Sciatic nerve (tissue), 2 donors: Measurements from ENCODE around the gene PNPLA5. TPM values are rescaled to one million over a fixed set of nuclear protein-coding genes. Genes with fewer than 3 reads are reported as not detected.

Source experiments
- ATAC-seq: fragments of 200-7000 bp; cut with Tn5 transposase; one replicate; pipeline ENCODE4 v1.9.1; 2020; ENCODE audit warnings: mild to moderate bottlenecking, moderate library complexity
- DNase-seq: peaks from one replicate; pipeline ENCODE4 v3.0.0-alpha.2; 2020; ENCODE audit warnings: low spot score
- intact Hi-C: fragments of 100-400 bp; cut with DNase I; formaldehyde crosslinking; loops from one replicate; pipeline ENCODE4 v1.14.2; 2022
- total RNA-seq: library from RNA; stranded (reverse); fragmentation: NEBNext Ultra II Directional; extraction: Animal tissue kit (Norgen Biotek cat#: 25700); gene quantifications from one replicate; pipeline ENCODE4 v1.2.1, GENCODE V29; 2021
- donor health status: DM: no; HTN: no; CAD: no.
- donor health status: DM: no; HTN: no; CAD: no.

The PNPLA5 gene
- total RNA-seq, 1 donor from 2014 or later = not detected

DNA sequence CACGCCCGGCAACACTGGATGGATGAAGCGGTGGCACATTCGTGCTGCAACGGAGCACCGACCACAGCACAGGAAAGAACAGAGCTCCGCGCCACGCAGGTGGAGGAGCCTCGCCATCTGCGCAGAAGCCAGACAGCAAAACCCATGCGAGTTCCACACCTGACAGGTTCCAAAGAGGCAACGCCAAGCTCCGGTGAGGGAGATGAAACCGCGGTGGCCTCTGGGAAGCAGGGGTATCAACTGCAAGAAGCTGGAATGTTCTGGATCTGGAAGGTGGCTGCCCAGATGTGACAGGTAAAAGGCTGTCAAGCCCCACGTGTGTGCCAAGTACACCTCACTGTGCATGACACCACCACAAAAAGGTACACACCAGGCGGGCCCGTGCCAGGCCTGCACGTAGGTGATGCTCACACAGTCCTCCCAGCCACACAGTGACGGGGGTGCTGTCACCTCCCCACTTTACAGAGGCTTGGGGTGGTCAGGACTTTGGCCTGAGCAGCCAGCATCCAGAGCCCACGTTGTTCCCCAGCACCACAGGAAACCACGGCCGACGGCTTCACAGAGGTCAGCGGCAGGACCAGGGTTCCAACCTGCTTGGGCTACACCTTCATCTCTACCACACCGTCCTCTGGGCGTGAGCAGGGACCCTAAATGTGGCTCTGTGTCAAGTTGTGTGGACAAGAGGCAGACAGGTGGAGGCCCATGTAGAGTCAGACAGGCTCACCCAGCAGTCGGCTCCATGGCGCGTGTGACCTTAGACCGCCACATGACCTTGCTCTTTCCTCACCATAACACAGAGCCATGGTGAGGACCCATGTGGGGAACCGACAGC, 60.0 kb downstream of the PNPLA5 start:
- DNase-seq = no peak
- ATAC-seq = no peak
- intact Hi-C loops = no loop called here

DNA sequence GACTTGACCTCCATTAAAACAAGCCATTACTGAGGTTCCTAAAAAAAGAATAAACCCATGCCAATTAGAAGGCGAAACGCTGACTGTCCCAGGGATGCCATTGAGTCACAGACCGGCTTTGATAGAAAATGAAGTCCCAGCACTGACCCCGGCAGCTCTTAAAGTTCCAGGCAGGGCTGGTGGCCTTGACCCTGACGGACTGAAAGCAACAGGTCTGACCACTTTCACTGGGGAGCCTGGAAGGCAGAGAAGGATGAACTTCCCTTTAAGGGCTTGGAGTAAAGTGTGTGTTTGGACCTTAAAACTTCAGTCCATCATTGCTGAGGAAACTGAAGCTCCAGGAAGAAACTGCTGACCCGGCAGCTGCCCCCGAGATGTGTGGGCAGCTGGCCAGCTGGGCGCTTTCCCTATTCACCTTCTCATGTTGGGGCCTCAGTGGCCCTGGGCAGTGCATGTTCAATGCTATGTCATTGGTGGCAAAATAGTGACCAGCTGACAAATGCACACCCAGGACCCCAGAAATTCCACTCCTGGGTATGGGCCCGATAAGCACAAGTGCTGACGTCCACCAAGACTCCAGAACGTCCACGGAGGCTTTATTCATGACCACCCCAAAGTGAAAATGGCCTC, 60.8 kb downstream of the PNPLA5 start:
- intact Hi-C loops = no loop called here
- ATAC-seq = no peak
- DNase-seq = peak; percentile 58

GRCh38 chr22:43829904-43830851, 61.6 kb downstream of the PNPLA5 start:
- DNase-seq = peak; percentile 73
- peak; percentile 85 for ATAC-seq
- intact Hi-C loops = no loop called here

Other genes with a start within 250 kb of the PNPLA5 start
- gene EFCAB6, start 79.7 kb downstream of the PNPLA5 start, total RNA-seq = 4.4 TPM
- gene SULT4A1, start 29.5 kb downstream of the PNPLA5 start, total RNA-seq = 0.27 TPM
- gene PNPLA3, start 31.8 kb upstream of the PNPLA5 start, total RNA-seq = 7.8 TPM
- gene SAMM50, start 63.4 kb upstream of the PNPLA5 start, total RNA-seq = 28.0 TPM
- 38.2 TPM for gene PARVB, start 132.3 kb upstream of the PNPLA5 start, total RNA-seq